Measurements from ENCODE around the gene GPX3. TPM values are rescaled to one million over a fixed set of nuclear protein-coding genes. Genes with fewer than 3 reads are reported as not detected.

Gene GPX3
- total and polyA plus RNA-seq, 12 donors: 51.1 to 1,751 (median 422) TPM

DNA sequence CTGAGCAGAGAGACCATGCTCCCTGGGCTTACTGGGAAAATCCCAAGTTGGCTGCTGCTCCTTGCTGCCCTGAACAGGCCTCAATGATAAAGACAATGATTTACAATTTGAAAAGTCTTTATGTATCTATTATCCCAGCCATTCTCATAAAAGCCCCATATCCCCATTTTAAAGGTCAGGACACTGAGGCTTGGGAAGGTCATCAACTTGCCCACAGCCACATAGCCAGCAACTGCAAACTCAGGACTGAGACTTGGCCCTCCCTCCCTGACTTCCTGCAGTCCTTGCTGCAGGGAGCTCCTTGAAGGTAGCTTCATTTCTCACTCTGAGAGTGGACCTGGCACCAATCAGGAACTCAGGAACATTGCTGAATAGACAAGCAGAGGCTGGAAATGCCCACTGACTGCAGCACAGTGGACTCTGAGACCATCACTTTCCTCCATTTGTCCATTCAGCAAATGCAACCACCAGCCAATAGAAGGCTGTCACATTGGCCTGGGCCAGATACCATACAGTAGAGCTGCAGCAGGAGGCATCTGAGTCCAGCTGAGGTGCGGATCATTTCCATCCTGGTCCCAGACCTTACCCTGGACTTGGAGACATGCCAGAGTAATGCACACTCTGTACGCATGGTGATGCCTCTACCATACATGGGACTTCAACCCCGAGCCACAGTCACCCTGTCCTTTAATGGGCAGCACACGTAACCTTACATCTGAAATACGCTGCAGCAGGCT, 42.2 kb downstream of the GPX3 start:
- intact Hi-C loops (cut with DNase I): no loop called here
- Histone ChIP-seq H3K9me3 (replicated peaks in 1 of 3) (no peaks in the 10 kb centered on the region), H3K4me1 (replicated peaks in 1 of 2) (peaks cover 41 to 53% of the 10 kb centered on the region in 2 donors), H3K4me3 (no peak overlapping the region), H3K27ac (peak overlapping the region in 3 of 5 donors; percentile 83 to 93 (median 84)), H3K36me3 (replicated peaks in 1 of 2) (peaks cover 0 to 26% of the 10 kb centered on the region in 2 donors), H3K27me3 (no peaks in the 10 kb centered on the region)
- TF ChIP-seq, protein P1, sequence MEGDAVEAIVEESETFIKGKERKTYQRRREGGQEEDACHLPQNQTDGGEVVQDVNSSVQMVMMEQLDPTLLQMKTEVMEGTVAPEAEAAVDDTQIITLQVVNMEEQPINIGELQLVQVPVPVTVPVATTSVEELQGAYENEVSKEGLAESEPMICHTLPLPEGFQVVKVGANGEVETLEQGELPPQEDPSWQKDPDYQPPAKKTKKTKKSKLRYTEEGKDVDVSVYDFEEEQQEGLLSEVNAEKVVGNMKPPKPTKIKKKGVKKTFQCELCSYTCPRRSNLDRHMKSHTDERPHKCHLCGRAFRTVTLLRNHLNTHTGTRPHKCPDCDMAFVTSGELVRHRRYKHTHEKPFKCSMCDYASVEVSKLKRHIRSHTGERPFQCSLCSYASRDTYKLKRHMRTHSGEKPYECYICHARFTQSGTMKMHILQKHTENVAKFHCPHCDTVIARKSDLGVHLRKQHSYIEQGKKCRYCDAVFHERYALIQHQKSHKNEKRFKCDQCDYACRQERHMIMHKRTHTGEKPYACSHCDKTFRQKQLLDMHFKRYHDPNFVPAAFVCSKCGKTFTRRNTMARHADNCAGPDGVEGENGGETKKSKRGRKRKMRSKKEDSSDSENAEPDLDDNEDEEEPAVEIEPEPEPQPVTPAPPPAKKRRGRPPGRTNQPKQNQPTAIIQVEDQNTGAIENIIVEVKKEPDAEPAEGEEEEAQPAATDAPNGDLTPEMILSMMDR (IDR thresholded peaks at IDR 0.05): no peak
- no peak for TF ChIP-seq POLR2A (IDR thresholded peaks at IDR 0.05)
- DNase-seq: no peak
- 65 to 71% (median 69%) methylated on average over 5 of the region's 5 CpGs; no CpG with 5 or more reads in 1 of the 4 donors for WGBS, 4 donors

DNA sequence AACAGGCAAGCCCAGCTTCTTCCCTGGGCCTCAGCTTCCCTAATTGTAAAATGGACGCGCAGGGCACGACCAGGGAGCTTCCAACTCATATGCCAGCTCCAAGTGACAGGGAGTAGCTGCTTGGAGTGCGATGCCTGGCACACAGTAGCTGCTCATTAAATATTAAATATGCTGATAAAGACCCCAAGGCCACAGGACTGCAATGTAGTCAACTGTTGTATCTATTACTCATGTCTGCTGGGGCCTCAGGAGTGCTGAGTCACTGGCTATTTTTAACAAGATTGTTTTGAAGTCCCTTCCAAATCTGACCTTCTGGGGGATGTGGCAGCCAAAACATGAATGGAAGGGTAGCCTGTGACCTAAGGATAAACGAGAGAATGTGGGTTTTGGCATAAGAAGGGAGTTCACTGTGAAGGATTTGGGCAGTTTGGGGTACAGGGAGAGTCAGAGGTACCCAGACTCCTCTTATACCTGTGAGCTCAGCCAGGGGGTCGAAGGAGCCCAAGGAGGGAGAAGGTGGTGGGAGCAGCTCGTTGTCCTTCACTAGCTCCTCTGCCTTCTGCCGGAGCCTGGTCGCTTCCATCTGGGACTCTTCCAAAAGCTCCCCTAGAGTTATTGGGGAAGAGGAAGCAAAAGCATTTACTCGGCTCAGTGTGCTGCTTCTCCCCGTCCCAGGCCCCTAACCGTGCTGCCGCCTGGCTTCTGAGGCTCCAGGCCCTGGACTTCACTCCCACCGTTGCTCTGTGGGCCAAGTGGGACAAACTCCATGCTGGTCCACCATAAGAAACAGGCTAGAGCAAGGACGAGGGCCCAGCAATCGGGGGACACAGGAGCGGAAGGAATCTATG, 43.0 kb downstream of the GPX3 start:
- H3K27ac ChIP-seq: peak overlapping the region; percentile 31 to 93 (median 83)
- H3K9me3 ChIP-seq (replicated peaks in 1 of 3): no peaks in the 10 kb centered on the region
- peak; percentile 67 to 93 (median 90) for DNase-seq
- TF ChIP-seq, protein P1 (IDR thresholded peaks at IDR 0.05): no peak
- TF ChIP-seq POLR2A (IDR thresholded peaks at IDR 0.05): peak in 1 of 2 donors; percentile 48
- peaks cover 48 to 61% of the 10 kb centered on the region in 2 donors for H3K4me1 ChIP-seq (replicated peaks in 1 of 2)
- H3K27me3 ChIP-seq: no peaks in the 10 kb centered on the region
- H3K36me3 ChIP-seq (replicated peaks in 1 of 2): peaks cover 0 to 24% of the 10 kb centered on the region in 2 donors
- intact Hi-C loops (cut with DNase I): no loop called here
- 32 to 44% (median 37%) methylated on average over 14 to 17 of the region's 17 CpGs for WGBS, 4 donors
- H3K4me3 ChIP-seq: no peak overlapping the region

DNA sequence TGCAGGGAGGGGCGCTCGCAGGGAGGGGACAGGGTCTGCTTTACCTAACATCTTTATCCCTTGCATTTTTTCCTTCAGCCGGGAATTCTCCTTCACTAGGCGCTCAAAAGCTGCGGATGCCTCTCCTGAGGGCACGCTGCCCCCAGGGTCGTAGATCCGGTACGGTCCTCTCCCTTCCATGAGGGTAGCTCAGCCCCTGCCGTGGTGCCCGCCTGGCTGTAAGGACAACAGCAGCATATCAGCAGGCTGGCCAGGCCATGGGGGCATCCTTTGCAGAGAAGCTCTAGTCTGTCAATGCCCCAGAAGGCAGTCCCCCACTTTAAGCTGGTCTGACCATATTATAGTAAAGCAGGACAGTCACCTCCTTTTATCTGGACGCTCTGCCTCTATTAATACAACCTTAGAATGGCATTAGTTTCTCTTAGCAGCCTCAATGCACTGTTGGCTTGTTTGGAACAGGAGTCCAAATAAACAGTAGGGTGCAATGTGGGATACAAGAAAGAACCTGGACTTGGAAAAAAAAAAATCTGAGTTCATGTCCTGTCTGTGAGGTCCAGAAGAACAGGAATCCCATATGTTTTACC, 44.6 kb downstream of the GPX3 start:
- peak overlapping the region in 1 of 5 donors; percentile 83 for H3K27ac ChIP-seq
- H3K4me1 ChIP-seq (replicated peaks in 1 of 2): peaks cover 46 to 70% of the 10 kb centered on the region in 2 donors
- no peak for DNase-seq
- H3K27me3 ChIP-seq: no peaks in the 10 kb centered on the region
- H3K36me3 ChIP-seq (replicated peaks in 1 of 2): peaks cover 0 to 13% of the 10 kb centered on the region in 2 donors
- TF ChIP-seq, protein P1 (IDR thresholded peaks at IDR 0.05): no peak
- TF ChIP-seq POLR2A (IDR thresholded peaks at IDR 0.05): no peak
- intact Hi-C loops (cut with DNase I): no loop called here
- 92 to 98% (median 95%) methylated on average over 12 of the region's 12 CpGs for WGBS, 4 donors
- no peak overlapping the region for H3K4me3 ChIP-seq
- H3K9me3 ChIP-seq (replicated peaks in 1 of 3): no peaks in the 10 kb centered on the region

DNA sequence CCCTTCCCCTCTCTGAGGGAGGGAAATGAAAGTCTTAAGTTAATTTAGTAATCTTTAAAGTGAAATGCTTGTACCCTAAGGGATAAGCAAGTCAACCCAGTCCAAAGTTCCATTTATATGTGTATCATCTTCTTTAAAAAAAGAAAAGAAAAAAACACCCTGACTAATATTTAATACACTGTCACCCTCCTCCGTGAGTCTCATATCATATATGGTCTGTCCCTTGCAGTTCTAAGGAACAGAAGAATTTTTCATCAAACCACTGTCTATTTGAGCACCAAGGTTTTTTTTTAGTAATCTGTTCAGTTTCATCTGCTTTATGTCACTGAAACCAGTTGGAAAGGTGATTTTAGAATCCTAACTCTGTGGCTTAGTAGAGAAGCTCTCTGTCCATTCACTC, 45.2 kb downstream of the GPX3 start:
- TF ChIP-seq, protein P1 (IDR thresholded peaks at IDR 0.05): no peak
- TF ChIP-seq POLR2A (IDR thresholded peaks at IDR 0.05): no peak
- WGBS, 4 donors: 83 to 96% (median 89%) methylated on average over 1 of the region's 1 CpG
- no peak overlapping the region for H3K4me3 ChIP-seq
- H3K4me1 ChIP-seq (replicated peaks in 1 of 2): peaks cover 44 to 68% of the 10 kb centered on the region in 2 donors
- H3K27me3 ChIP-seq: no peaks in the 10 kb centered on the region
- intact Hi-C loops (cut with DNase I): no loop called here
- no peak overlapping the region for H3K27ac ChIP-seq
- DNase-seq: no peak
- peaks cover 0 to 13% of the 10 kb centered on the region in 2 donors for H3K36me3 ChIP-seq (replicated peaks in 1 of 2)
- H3K9me3 ChIP-seq (replicated peaks in 1 of 3): no peaks in the 10 kb centered on the region

All from adrenal gland (tissue), 12 donors.